ENCODE data around the gene CMIP. TPM values are rescaled to one million over a fixed set of nuclear protein-coding genes. Genes with fewer than 3 reads are reported as not detected.

The CMIP gene
- total RNA-seq, 2 donors from 2014 or later: 28.5 to 57.5 TPM

DNA sequence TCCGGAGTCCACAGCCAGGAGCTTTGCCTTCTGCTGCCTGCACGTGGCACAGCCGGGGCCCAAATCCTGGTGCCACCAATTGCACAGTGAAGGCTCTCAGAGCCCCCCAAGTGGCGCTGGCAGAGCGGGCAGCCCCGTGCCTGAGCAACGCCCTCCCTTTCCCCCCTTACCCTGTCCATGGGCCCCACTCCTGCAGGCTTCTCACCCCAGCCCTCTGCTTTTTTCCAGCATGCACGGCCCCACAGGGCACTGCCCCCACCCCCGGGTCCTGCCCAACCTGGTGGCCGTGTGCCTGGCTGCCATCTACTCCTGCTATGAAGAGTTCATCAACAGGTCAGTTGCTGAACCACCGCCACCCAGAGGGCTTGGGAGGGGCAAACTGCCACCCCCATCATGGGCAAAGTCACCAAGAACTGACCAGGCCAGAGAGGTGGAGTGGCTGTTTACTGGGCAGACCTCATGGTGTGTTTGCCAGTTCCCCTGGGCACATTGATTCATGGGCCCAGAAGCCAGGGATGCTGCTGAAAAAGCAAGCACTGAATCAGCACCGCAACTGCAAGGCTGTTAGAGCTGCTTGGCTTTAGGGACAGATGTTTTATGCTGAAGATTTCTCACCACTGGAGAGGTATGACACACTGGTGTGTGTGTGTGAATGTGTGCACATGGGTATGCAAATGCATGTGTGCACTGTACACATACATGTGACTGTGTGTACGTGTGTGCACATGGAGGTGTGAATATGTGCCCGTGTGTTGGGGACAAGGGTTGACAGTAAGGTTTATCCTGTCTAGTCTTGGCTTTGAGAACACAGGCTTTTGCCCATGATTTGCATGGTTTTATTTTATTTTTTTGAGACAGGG, 227.4 kb downstream of the CMIP start:
- no peak for ATAC-seq (replicated peaks)
- Mint-ChIP-seq H3K9me3 (no peaks in the 10 kb centered on the region), H3K27ac (no peak overlapping the region), H3K36me3 (ENCODE audit: low read depth) (peaks cover 36% of the 10 kb centered on the region), H3K4me3 (no peak overlapping the region), H3K4me1 (no peaks in the 10 kb centered on the region), H3K27me3 (no peaks in the 10 kb centered on the region)

DNA sequence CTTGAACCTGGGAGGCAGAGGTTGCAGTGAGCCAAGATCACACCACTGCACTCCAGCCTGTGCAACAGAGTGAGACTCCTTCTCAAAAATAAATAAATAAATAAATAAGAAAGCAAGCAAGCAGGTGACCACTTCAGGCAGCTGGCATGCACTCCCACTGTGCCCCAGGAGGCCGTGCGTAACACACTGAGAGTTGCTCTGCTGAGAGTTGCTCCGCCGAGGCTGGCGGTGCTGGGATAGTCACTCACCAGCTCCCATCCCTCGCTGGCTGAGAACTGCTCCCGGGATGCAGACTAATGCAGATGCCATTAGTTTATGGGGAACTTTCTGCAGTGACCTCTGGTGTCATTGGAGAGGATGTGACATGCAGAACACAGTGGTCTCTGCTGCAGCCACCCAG, 228.8 kb downstream of the CMIP start:
- Mint-ChIP-seq H3K36me3 (ENCODE audit: low read depth) (peaks cover 44% of the 10 kb centered on the region), H3K4me1 (no peaks in the 10 kb centered on the region), H3K4me3 (no peak overlapping the region), H3K27me3 (no peaks in the 10 kb centered on the region), H3K27ac (no peak overlapping the region), H3K9me3 (no peaks in the 10 kb centered on the region)
- ATAC-seq (replicated peaks): no peak

DNA sequence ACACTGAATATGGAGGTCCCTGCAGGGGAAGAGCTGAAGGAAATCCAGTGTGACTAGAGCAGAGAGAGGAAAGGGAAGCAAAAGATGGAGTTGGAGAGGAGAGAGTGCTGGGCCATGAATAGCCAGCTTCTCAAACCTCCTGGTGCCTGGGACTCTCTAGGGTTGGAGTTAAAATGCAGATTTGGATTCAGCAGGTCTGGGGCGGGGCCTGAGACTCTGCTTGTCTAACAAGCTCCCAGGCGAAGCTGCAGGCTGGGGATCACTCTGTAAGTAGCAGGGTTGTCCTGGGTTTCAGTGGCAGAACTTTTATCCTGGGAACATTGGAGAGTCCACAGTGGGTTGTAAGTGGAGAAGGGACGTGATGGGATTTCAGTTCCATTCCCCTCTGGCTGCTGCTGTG, 231.1 kb downstream of the CMIP start:
- Mint-ChIP-seq H3K27ac (peak overlapping the region; percentile 59), H3K4me3 (no peak overlapping the region), H3K9me3 (no peaks in the 10 kb centered on the region), H3K36me3 (ENCODE audit: low read depth) (peaks cover 44% of the 10 kb centered on the region), H3K4me1 (peaks cover 6% of the 10 kb centered on the region), H3K27me3 (no peaks in the 10 kb centered on the region)
- ATAC-seq (replicated peaks): no peak

DNA sequence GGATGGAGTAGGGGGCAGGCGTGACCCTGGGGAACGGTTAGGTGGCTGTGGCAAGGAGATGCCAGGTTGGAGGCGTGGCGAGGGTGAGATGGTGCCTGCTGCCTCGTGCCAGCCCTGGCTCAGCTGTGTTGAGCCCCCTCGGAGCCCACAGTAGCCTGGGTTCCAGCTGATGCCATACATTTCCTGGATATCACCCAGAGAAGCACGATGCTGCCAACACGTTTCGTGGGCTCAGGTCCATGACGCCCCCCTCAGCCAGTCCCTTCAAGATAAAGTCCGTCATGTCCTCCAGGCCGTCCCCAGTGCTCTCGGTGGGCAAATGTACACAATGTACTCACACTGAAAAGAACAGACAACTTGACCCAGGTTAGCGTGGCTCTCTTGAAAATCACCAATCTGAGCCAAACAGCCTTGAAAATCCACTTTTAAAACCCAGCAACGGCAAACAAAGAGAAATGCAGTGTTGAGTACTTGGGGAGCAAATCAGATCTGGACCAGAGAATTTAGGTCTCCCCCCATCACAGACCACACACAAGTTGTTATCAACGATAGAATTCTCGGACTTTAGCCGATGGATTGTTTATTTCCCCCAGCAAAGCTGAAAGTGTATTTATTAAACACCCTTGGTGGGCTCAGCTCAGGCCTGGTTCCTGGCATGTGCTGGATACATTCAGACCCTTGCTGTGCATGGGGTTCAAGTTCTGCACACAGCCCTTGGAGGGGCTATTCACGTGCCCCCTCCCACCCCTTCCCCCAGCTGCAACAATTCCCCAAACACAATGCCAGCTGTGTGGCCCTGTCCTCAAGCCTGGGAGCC, 231.7 kb downstream of the CMIP start:
- peaks cover 6% of the 10 kb centered on the region for H3K4me1 Mint-ChIP-seq
- no peaks in the 10 kb centered on the region for H3K9me3 Mint-ChIP-seq
- ATAC-seq (replicated peaks): no peak
- H3K27me3 Mint-ChIP-seq: no peaks in the 10 kb centered on the region
- H3K36me3 Mint-ChIP-seq (ENCODE audit: low read depth): peaks cover 45% of the 10 kb centered on the region
- H3K4me3 Mint-ChIP-seq: no peak overlapping the region
- H3K27ac Mint-ChIP-seq: peak overlapping the region; percentile 53

DNA sequence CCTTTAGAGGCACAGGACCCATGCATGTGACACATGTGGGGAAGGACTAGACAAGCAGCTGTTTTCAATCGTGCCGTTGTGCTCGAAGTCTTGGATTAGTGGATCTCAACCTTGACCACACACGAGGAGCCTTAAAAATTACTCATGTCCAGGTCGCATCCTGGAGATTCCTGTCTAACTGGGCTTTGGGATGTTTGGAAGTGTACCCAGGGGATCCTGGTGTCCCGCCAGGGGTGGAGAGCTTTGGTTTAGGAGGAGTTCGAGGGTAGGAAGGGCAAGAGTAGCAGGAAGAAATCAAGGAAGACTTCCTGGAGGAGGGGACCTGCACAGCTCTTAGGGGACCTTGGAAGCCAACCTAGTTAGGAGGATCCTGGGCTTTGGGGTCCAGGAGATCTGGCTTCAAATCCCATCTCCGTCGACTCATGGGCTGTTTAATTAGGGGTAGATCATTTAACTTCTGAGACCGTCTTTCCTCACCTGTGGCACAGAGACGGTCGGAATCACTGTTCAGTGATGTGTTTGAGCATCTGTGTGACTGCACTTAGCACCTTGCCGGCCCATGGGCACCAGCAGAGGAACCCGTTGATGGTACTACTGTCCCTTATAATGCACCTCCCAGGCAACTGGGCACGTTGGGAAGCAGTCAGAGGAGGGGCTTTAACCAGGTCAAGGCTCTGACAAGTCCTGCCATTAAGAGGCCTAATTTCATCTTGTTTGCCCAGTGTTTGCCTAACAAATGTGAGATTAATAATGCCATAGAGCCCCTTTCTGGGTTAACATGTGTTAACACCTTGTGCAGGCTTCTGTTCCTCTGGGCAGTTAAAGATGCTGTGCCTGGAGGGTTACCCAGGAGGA, 232.5 kb downstream of the CMIP start:
- no peak overlapping the region for H3K4me3 Mint-ChIP-seq
- no peak for ATAC-seq (replicated peaks)
- no peaks in the 10 kb centered on the region for H3K9me3 Mint-ChIP-seq

DNA sequence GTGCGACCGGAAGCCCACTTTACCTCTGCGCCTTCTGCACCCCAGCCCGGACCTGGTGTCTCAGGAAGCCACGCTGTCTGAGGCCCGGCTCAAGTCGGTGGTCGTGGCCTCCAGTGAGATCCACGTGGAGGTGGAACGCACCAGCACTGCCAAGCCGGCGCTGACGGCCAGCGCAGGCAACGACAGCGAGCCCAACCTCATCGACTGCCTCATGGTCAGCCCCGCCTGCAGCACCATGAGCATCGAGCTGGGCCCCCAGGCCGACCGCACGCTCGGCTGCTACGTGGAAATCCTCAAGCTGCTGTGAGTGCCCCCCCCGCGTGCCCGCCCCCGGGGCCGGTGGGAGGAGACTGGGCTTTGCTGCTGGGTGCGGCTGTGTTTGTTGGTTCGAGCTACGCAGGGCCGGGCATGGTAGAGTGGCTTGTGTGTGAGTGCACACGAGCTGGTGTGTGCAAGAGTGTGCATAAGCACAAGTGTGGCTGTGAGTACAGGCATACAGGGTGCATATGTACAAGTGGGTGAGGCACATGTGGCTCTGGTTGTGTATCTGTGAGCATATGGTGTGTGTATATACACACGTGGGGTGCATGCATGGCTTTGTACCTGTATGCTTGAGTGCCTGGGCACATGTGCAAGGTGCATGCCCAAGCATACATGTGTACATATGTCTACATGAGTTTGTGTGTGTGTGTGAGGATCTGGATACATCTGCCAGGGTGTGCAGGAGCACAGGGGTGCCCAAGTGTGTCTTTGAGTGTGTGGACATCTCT, 233.9 kb downstream of the CMIP start:
- no peak overlapping the region for H3K4me3 Mint-ChIP-seq
- H3K9me3 Mint-ChIP-seq: no peaks in the 10 kb centered on the region
- peaks cover 6% of the 10 kb centered on the region for H3K4me1 Mint-ChIP-seq
- peaks cover 33% of the 10 kb centered on the region for H3K36me3 Mint-ChIP-seq (ENCODE audit: low read depth)
- H3K27me3 Mint-ChIP-seq: no peaks in the 10 kb centered on the region
- H3K27ac Mint-ChIP-seq: no peak overlapping the region
- no peak for ATAC-seq (replicated peaks)

More for the DNA sequence above, 232.5 kb downstream of the CMIP start:
- Mint-ChIP-seq H3K27me3 (no peaks in the 10 kb centered on the region), H3K4me1 (peaks cover 6% of the 10 kb centered on the region), H3K36me3 (ENCODE audit: low read depth) (peaks cover 43% of the 10 kb centered on the region), H3K27ac (peak overlapping the region; percentile 53)

DNA sequence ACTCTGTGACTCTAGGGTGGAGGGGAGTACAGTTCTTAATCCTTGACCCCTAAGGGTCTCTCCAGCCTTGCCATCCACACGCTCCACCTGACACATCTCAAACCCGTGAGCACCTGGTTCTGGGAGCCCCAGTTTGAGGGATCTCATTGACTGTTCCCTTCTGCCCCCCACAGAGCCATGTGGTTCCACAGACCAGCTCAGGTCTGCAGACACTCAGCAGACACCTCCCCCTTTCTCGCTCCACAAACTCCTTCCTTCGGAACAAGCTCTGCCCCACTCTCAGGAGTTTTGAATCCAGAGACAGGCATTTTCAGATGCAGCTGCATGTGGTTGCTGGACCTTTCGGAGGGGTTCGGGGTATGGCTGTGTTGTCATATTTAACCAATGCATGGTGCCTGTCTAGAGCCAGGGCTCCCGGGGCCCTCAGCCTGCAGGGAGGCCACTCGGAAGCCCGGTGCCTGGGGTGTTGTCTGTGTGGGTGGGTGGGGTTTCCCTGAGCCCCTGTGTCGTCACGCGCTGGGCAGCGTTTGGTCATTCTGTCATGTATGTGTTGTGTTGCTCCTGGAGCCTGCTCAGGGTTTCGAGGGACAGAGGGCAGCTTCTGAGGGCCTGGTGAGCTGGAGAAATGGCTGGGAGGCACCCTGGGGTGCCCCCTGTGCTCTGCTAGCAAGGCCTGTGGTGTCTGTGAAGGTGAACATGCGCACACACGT, 235.3 kb downstream of the CMIP start:
- peaks cover 33% of the 10 kb centered on the region for H3K36me3 Mint-ChIP-seq (ENCODE audit: low read depth)
- H3K9me3 Mint-ChIP-seq: no peaks in the 10 kb centered on the region
- H3K4me3 Mint-ChIP-seq: no peak overlapping the region
- no peaks in the 10 kb centered on the region for H3K27me3 Mint-ChIP-seq
- ATAC-seq (replicated peaks): no peak
- peaks cover 6% of the 10 kb centered on the region for H3K4me1 Mint-ChIP-seq
- H3K27ac Mint-ChIP-seq: no peak overlapping the region

DNA sequence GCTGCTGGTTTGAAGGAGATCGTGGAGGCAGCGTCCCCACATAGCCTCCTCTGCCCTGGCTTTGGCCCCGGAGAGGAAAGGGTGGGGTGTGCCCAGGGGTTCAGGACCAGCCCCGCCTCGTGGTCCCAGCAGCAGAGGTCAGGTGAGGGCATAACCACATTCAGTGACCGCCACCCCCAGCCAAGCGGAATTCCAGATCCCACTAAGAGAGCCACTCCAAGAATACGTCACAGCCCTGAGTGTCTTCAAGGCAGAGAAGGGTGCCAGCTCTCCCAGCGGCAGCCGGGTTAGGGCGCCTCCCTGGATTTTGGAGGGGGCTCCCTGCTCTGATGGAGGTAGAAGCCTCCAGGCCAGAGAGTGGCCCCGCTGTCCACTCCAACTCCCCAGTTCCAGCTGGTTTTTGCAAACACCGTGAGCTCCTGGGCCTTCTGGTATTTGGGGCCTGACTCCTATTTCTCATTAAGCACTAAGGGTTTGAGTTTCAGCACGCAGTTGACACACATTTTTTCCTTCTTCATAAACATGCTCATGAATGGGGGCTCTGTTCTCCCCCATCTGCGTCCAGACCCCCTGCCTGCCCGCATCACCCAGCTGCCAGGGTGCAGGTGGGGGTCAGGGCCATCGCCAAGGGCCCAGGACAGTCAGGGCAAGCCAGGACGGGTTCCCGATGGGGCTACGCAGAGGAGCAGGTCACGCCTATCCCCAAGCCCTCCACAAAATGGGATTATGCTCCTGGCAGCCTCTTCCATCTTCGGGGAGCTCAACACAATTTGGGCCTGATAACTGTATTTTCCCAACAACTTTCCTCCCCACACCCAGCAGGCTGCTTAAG, 236.1 kb downstream of the CMIP start:
- Mint-ChIP-seq H3K36me3 (ENCODE audit: low read depth) (peaks cover 28% of the 10 kb centered on the region), H3K4me1 (peaks cover 6% of the 10 kb centered on the region), H3K9me3 (no peaks in the 10 kb centered on the region), H3K27me3 (no peaks in the 10 kb centered on the region), H3K27ac (no peak overlapping the region), H3K4me3 (no peak overlapping the region)
- no peak for ATAC-seq (replicated peaks)

DNA sequence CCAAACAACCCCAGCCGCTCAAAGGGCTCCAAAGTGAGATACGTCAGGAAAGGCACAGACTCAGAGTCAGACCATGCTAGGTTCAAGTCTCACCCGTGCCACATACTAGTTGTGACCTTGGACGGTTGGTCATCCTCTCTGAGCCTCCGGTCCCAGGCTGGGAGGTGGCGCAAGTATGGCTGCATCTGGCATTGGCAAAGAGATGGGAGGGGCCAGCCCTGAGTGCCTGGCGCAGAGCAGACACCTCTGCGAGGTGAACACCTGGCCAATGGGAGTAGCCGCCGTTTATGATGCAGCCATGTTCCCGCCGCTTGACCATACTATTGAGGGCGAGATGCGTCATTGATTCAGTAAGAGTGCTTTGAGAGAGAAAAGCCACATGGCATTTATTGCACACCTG, 236.7 kb downstream of the CMIP start:
- Mint-ChIP-seq H3K9me3 (no peaks in the 10 kb centered on the region), H3K36me3 (ENCODE audit: low read depth) (peaks cover 27% of the 10 kb centered on the region), H3K4me3 (no peak overlapping the region), H3K4me1 (peaks cover 6% of the 10 kb centered on the region), H3K27me3 (no peaks in the 10 kb centered on the region), H3K27ac (no peak overlapping the region)
- ATAC-seq (replicated peaks): no peak

DNA sequence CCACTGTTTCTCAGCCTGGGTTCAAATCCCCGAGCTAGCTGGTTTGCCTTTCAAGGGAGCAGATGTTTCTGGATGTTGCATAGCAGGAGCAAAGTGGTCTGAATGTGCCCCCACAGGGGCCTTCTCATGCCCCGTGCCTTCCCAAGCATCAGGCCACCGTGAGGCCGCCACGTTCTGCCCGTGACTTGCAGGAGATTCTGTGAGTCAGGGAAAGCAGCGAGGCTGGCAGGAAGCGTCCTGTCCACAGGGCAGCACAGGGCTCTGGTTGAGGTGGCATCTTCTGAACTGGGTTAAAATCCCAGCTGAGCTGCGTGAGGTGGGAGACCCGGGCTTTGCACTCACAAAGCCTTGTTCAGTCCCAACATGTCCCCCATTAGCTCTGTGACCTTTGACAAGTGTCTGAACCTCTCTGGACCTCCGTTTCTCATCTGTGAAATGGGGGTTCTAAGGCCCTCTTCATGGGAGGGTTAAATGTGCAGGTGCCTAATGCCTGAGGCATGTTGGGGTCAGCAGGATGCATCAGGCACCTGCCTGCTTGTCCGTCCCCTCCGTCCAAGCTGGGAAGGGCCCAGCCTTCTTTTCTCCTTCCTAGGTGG, 239.7 kb downstream of the CMIP start:
- Mint-ChIP-seq H3K27ac (no peak overlapping the region), H3K4me1 (no peaks in the 10 kb centered on the region), H3K4me3 (no peak overlapping the region), H3K36me3 (ENCODE audit: low read depth) (peaks cover 12% of the 10 kb centered on the region), H3K27me3 (no peaks in the 10 kb centered on the region), H3K9me3 (no peaks in the 10 kb centered on the region)
- ATAC-seq (replicated peaks): no peak

DNA sequence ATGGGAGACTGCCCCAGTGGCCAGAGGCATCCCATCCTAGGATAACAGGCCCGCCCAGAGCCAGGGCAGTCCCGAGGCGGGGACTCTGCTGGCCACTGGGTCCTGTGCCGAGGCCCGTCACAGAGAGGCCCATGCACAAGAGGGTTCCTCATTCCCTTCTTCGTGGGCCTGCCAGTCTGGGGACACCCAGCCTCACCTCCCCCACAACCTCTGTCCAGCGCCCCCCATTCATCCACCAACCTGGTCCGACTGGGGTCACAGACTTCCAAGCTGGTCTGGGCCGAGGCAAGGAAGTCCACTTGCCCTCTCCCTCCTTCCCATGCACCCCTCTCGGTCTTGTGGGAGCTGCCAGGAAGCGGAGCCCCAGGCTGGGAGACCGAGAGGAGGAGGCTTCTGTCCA, 240.3 kb downstream of the CMIP start:
- Mint-ChIP-seq H3K27ac (no peak overlapping the region), H3K4me3 (no peak overlapping the region), H3K27me3 (no peaks in the 10 kb centered on the region), H3K4me1 (no peaks in the 10 kb centered on the region), H3K36me3 (ENCODE audit: low read depth) (peaks cover 9% of the 10 kb centered on the region), H3K9me3 (no peaks in the 10 kb centered on the region)
- no peak for ATAC-seq (replicated peaks)

DNA sequence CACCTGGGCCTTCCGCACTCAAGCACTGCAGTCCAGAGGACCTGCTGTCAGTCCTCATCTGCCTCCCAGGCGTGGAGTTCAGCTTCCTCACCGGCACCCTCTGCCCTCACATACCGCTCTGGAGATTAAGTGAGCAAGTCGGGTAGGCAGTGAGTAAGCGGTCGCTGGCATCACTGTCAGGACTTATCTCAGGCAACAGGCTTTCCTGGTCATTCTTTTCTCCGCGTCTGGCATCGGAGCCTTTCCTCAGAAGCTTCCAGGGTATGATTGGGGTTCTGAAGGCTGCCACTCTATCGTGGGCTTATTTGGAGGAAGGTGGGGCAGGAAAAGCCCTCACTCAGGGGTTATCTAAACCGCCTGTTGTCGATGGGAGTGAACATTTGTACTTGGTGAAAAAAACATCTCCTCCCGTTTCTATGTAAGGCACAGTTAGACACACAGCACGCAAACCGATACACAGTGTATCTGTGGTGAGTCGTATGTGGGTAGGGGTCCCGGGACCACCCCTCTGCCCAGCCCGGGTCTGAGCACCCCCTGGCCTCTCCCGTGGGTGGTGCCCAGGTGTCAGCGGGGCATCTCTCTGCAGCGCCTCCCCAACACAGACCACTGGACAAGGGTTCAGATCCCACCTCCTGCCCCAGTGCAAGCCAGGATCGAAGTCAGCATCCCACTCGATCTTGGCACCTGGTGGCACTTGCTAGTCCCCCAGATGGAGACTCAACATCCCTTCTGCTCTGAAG, 242.0 kb downstream of the CMIP start:
- Mint-ChIP-seq H3K4me3 (no peak overlapping the region), H3K27ac (no peak overlapping the region), H3K27me3 (no peaks in the 10 kb centered on the region), H3K9me3 (no peaks in the 10 kb centered on the region), H3K36me3 (ENCODE audit: low read depth) (peaks cover 2% of the 10 kb centered on the region), H3K4me1 (no peaks in the 10 kb centered on the region)
- ATAC-seq (replicated peaks): no peak
